Measurements from ENCODE around the gene VPS37B.
"Not testable (repeated sequence)": the region's sequence is repeated elsewhere in the genome, so short reads cannot be mapped to it uniquely, and the experiment has no call there.

The VPS37B gene

GRCh38 chr12:122882908-122883558 lies 12.9 kb downstream of the VPS37B start:
- DNase-seq (ENCODE audit: low read depth), result no peak

- DNase-seq (ENCODE audit: low read depth), result peak; percentile 42
Measured at GRCh38 chr12:122880668-122881067, 15.3 kb downstream of the VPS37B start.

GRCh38 chr12:122880155-122880667 lies 15.7 kb downstream of the VPS37B start:
- peak; percentile 68 for DNase-seq (ENCODE audit: low read depth)

GRCh38 chr12:122878780-122879612 lies 16.9 kb downstream of the VPS37B start:
- no peak for DNase-seq (ENCODE audit: low read depth)

- DNase-seq (ENCODE audit: low read depth), result peak; percentile 39
Measured at GRCh38 chr12:122876731-122877130, 19.2 kb downstream of the VPS37B start.

GRCh38 chr12:122876281-122876680 lies 19.6 kb downstream of the VPS37B start:
- not testable (repeated sequence) for DNase-seq (ENCODE audit: low read depth)

GRCh38 chr12:122875590-122876220 lies 20.2 kb downstream of the VPS37B start:
- DNase-seq (ENCODE audit: low read depth), result no peak

GRCh38 chr12:122874081-122874480 lies 21.8 kb downstream of the VPS37B start:
- DNase-seq (ENCODE audit: low read depth), result no peak

- DNase-seq (ENCODE audit: low read depth), result no peak
Measured at GRCh38 chr12:122873540-122873939, 22.4 kb downstream of the VPS37B start.

GRCh38 chr12:122872815-122873361 lies 23.0 kb downstream of the VPS37B start:
- DNase-seq (ENCODE audit: low read depth), result no peak

- peak; percentile 69 for DNase-seq (ENCODE audit: low read depth)
Measured at GRCh38 chr12:122871851-122872780, 23.8 kb downstream of the VPS37B start.

GRCh38 chr12:122870867-122871664 lies 24.9 kb downstream of the VPS37B start:
- DNase-seq (ENCODE audit: low read depth), result peak; percentile 54

- DNase-seq (ENCODE audit: low read depth), result no peak
Measured at GRCh38 chr12:122870163-122870842, 25.6 kb downstream of the VPS37B start.

- DNase-seq (ENCODE audit: low read depth), result no peak
Measured at GRCh38 chr12:122869207-122869973, 26.5 kb downstream of the VPS37B start.

- no peak for DNase-seq (ENCODE audit: low read depth)
Measured at GRCh38 chr12:122868471-122869177, 27.3 kb downstream of the VPS37B start.

GRCh38 chr12:122867691-122868461 lies 28.0 kb downstream of the VPS37B start:
- DNase-seq (ENCODE audit: low read depth), result no peak

- DNase-seq (ENCODE audit: low read depth), result no peak
Measured at GRCh38 chr12:122866950-122867607, 28.8 kb downstream of the VPS37B start.
